Measurements from ENCODE around the gene NPSR1.
"Not testable (repeated sequence)": the region's sequence is repeated elsewhere in the genome, so short reads cannot be mapped to it uniquely, and the experiment has no call there.

Gene NPSR1, protein sequence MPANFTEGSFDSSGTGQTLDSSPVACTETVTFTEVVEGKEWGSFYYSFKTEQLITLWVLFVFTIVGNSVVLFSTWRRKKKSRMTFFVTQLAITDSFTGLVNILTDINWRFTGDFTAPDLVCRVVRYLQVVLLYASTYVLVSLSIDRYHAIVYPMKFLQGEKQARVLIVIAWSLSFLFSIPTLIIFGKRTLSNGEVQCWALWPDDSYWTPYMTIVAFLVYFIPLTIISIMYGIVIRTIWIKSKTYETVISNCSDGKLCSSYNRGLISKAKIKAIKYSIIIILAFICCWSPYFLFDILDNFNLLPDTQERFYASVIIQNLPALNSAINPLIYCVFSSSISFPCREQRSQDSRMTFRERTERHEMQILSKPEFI

GRCh38 chr7:34657632-34658268, at the start of gene NPSR1:
Gene NPSR1 (plus strand): TSS chr7:34658218. CDS start chr7:34658413, 195 bp downstream.
- no peak for DNase-seq

DNA sequence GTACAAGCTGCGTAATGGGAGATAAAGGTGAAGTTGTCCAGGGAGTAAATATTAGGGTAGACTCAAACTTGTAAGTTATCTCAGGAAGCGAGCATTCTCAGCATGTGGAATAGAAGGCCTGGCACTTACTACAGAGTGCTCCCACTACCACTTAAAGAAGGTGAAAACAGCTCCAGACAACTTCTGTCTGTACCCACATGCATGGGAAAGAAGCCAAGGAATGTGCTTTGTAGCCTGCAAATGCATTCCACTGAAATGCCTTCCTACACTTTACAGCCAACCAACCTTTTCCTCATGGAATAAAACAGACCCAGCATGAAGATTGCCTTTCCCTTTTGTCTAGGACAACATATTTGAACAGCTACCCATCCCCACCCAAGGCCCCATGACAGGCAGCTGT, 45.4 kb upstream of the NPSR1 start:
- DNase-seq: no peak

DNA sequence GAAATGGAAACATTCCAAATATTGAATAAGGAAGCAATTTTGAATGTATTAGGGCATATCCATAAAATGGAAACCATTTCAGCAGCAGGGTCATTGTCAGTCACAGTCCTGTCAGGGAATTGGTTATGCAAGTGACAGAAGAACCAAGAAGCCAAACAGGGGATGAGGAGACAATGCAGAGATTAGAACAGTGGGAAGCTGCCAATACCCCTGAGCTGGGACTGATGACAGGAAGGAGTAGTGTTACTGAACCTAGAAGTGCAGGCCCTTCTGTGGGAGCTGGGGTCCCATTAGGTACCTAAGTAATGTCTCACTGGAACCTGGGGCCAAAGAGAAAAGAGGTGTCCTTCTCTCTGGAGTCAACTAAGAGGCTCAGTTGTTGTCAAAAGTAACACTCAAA, 37.6 kb upstream of the NPSR1 start:
- no peak for DNase-seq

- no peak for DNase-seq
Observed at GRCh38 chr7:34622182-34622581, 35.8 kb upstream of the NPSR1 start.

DNA sequence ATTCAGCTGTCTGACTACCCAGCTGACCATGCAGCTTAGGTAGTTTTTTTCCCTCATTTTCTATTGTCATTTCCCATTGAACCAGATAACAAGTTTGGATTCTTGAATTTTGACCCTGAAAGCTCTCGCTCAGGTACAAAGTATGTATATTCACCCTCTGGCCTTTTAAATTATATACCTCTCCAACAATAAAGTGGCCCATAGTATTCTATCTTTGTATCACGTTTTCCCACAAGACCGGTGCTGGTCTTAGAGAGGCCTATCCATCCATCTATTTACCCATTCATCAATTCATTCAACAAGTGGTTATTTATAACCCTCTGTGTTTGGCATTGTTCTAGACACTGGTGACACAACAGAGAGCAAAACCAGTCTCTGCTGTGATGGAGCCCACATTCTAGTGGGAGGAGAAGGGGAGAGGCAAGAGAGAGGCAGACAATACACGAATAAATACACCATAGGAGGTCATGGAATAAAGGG, 35.2 kb upstream of the NPSR1 start:
- DNase-seq: no peak

DNA sequence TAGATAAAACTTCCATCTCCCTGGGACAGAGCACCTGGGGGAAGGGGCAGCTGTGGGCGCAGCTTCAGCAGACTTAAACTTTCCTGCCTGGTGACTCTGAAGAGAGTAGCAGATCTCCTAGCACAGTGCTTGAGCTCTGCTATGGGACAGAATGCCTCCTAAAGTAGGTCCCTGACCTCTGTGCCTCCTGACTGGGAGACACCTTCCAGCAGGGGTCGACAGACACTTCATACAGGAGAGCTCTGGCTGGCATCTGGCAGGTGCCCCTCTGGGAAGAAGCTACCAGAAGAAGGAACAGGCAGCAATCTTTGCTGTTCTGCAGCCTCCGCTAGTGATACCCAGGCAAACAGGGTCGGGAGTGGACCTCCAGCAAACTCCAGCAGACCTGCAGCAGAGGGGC, 29.4 kb upstream of the NPSR1 start:
- DNase-seq: not testable (repeated sequence)

GRCh38 chr7:34652809-34653208, 5.2 kb upstream of the NPSR1 start:
- no peak for DNase-seq

GRCh38 chr7:34653787-34654186, 4.2 kb upstream of the NPSR1 start:
- no peak for DNase-seq

DNA sequence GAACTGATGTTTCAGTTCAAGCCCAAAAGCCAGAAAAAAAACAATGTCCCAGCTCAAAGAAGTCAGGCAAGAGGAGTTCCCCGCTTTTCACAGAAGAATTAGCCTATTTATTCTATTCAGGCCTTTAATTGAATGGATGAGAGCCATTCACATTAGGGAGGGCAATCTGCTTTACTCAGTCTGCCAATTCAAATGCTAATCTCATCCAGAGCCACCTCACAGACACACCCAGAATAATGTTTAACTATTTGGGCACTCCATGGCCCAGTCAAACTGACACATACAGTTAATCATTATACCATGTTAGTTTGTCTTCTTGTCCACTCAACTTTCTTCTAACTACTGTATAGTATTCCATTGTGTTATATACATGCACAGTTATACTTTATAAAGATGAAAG, 2.6 kb upstream of the NPSR1 start:
- no peak for DNase-seq

- no peak for DNase-seq
Observed at GRCh38 chr7:34656041-34656440, 2.0 kb upstream of the NPSR1 start.

DNA sequence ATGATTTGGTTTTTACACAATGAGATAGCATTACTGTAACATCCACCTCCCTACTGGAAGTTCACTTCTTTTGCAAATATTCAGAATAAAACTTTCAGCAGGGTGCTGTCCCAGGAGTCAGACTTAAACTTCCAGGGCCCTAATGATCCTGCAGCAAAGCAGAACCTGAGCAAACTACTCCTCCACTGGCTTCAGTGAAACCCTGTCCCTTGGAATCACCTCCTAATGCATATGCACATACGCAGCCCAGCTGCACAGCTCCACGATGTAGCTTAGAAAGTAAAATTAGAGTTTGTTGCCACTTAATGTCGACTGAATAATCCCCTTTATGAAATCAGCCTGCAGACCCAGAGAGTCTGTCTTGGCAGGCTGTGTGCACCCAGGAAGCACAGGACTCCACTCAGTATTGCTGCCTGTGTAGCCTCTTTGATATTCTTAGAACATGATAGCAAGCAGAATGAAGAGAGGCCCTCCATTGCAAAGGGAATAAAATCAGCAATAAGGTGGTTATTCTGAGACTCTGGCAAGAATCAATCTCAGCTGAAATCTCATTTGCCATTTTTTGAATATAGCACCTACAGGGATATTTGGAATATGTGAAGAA, 1.6 kb downstream of the NPSR1 start:
- DNase-seq: no peak

GRCh38 chr7:34662058-34662708, 4.2 kb downstream of the NPSR1 start:
- no peak for DNase-seq

GRCh38 chr7:34664755-34665154, 6.7 kb downstream of the NPSR1 start:
- no peak for DNase-seq

DNA sequence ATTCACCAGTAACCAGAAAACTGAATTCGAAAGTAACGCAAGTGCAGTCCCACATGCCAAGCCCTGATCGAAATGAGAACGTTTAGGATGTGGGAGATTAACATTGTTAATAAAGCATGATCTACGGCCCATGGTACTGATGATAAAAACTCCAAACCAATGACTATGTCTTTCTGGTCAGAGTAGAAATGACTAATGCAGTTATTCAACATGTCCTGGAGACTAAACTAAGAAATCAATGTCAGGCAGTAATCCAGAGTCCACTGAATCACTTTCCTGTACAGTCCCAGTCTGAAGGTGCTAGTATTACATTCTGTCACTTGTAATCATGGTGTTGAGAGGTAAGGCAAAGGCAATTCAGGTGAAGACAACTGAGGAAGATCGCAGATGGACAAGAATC, 14.4 kb downstream of the NPSR1 start:
- DNase-seq: no peak

DNA sequence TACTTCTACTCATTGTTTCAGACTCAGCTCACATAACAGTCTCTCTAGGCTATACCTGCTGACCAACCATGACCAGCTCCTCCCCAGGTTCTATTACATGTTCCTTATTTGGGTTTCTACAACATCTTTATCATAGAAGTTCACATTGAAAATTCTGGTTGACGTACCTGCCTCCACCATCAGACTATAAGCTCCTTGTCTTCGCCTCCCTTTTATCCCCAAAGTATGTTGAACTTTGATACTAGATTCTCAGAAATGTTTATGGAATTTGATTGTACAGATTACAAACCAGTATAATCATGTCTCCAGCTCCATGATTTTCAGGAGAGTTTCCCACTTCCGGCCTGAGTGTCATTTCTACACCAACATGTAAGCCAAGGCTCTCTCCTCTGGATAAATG, 15.0 kb downstream of the NPSR1 start:
- no peak for DNase-seq

GRCh38 chr7:34675749-34676374, 17.8 kb downstream of the NPSR1 start:
- DNase-seq: no peak

GRCh38 chr7:34677491-34677890, 19.5 kb downstream of the NPSR1 start:
- no peak for DNase-seq

GRCh38 chr7:34687529-34687928, 29.5 kb downstream of the NPSR1 start:
- DNase-seq: no peak

DNA sequence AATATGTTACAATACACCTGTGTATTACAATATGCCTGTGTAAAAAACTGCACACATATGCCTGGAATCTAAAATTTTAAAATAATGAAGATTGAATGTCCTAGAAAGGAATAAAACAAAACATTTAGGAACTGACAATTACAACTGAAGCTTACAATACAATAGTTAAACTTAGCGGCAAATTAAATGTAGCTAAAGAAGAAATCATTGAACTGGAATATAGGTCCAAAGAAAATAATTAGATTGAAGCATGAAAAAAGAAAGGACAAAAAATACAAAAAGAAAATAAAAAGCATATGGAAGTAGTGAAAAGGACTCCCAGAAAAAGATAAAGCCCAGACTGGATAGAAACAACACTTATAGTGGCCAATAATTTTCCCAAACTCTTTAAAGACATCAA, 38.4 kb downstream of the NPSR1 start:
- DNase-seq: no peak

- no peak for DNase-seq
Observed at GRCh38 chr7:34709771-34710170, 51.8 kb downstream of the NPSR1 start.

DNA sequence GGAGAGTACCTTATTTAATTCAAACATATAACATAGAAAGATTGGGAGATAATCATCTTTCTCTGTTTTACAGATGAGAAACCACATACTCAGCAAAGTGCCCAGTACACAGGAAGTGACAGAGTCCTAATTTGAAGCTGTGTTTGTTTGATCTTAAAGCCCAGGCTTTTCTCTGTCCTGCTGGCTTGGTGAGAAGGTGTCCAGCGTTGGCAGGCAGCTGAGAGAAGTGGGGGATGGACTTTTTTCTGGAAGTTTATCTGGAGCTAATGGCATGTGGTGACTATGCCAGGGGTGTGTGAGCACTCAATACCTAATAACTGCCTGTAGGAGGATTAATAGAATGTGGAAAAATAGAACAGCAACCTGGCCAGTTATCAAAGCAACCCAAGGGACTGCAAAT, 60.8 kb downstream of the NPSR1 start:
- DNase-seq: no peak

- no peak for DNase-seq
Observed at GRCh38 chr7:34719636-34720035, 61.6 kb downstream of the NPSR1 start.

DNA sequence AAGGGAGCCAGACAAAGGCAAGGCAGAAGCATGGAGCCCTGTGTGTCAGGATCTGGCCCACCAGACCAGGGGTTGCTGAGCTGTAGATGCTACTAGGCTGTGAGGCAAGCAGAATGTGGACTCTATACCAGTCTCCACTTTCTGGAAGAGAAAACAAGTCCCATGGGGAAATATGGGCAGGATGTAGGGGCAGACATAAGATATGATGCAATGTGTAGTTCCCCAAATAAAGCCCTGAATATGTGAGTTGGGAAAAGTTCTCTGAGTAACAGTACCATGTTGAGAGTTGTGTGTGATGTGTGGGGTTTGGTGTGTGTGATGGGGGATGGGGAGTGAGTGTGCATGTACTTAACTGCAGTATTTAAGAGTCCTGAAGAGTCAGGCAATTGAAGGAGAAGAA, 62.3 kb downstream of the NPSR1 start:
- DNase-seq: no peak
